A549 (cell line): ENCODE measurements around the gene DUSP23. TPM values are rescaled to one million over a fixed set of nuclear protein-coding genes. Genes with fewer than 3 reads are reported as not detected.

ENCODE experiments used
- ATAC-seq, 2 experiments: fragments of 200-7000 bp in 1 of 2; fragments of >200 bp in 1 of 2; cut with Nextera tagmentation in 1 of 2; cut with Tn5 transposase in 1 of 2; 3 replicates each; pipeline versions ENCODE4 v1.8.0 to v1.9.1; 2018 to 2020; ENCODE audit warnings: mild to moderate bottlenecking in 1 of 2, moderate library complexity in 1 of 2
- CTCF ChIA-PET: fragments of 300-600 bp; sonication (Branson Sonifier 250); formaldehyde crosslinking; extraction: SDS; loops from one replicate; lab custom pipeline; 2021; ENCODE audit warnings: antibody characterized with exemption, inconsistent platforms; lab: Yijun Ruan, JAX
- POLR2A ChIA-PET: fragments of 350-600 bp; formaldehyde crosslinking; extraction: SDS; loops from one replicate; lab custom pipeline; 2021; ENCODE audit warnings: antibody characterized with exemption, inconsistent platforms; lab: Yijun Ruan, JAX
- DNase-seq, 2 experiments: peaks; one replicate each; pipeline versions ENCODE4 v3.0.0 to v3.0.0-alpha.2; 2011 to 2016; ENCODE audit warnings: low read depth in 1 of 2, low spot score in 1 of 2
- FAIRE-seq: peaks from 2 replicates; lab custom pipeline; 2011; peaks lifted over from hg19 to GRCh38; lab: Jason Lieb, UNC
- H3K27ac ChIP-seq, 2 experiments: fragments of >200 bp; sonication (Bioruptor Twin); formaldehyde crosslinking; 3 replicates each; pipeline ENCODE4 v1.5.1; 2016 to 2017
- H3K4me1 ChIP-seq: fragments of >200 bp; sonication (Bioruptor Twin); formaldehyde crosslinking; 3 replicates; pipeline ENCODE4 v1.6.1; 2016
- H3K4me2 ChIP-seq: fragments of >200 bp; sonication (Bioruptor Twin); formaldehyde crosslinking; 3 replicates; pipeline ENCODE4 v1.6.1; 2016
- H3K4me3 ChIP-seq: fragments of >200 bp; sonication (Bioruptor Twin); formaldehyde crosslinking; 3 replicates; pipeline ENCODE4 v1.5.1; 2016
- H3K9me3 ChIP-seq: fragments of >200 bp; sonication (Bioruptor Twin); formaldehyde crosslinking; 3 replicates; pipeline ENCODE4 v1.6.1; 2016
- BCL3 ChIP-seq: fragments of >200 bp; sonication (Bioruptor Twin); formaldehyde crosslinking; IDR thresholded peaks from 3 replicates; pipeline ENCODE4 v1.6.1; 2016
- CHD4 ChIP-seq: fragments of 200-600 bp; sonication (generic); IDR thresholded peaks from 2 replicates; pipeline ENCODE4 v1.6.1; 2016; ENCODE audit warnings: antibody characterized with exemption, mild to moderate bottlenecking, borderline replicate concordance
- CTCF ChIP-seq: fragments of >200 bp; sonication (Bioruptor Twin); formaldehyde crosslinking; IDR thresholded peaks from 3 replicates; pipeline ENCODE4 v1.5.1; 2016
- EHMT2 ChIP-seq: fragments of 200-600 bp; sonication (generic); IDR thresholded peaks from 2 replicates; pipeline ENCODE4 v1.6.1; 2016; ENCODE audit warnings: antibody characterized with exemption, low read depth, mild to moderate bottlenecking, moderate library complexity
- FOXS1 ChIP-seq: fragments of 250-450 bp; sonication (Bioruptor Pico); IDR thresholded peaks from 2 replicates; pipeline ENCODE4 v1.5.0; 2020; ENCODE audit warnings: mild to moderate bottlenecking, moderate library complexity
- HES2 ChIP-seq: fragments of >200 bp; sonication (Bioruptor Twin); formaldehyde crosslinking; IDR thresholded peaks from 2 replicates; pipeline ENCODE4 v1.6.1; 2016
- HOXB13 ChIP-seq: fragments of 250-450 bp; sonication (Bioruptor Pico); IDR thresholded peaks from 2 replicates; pipeline ENCODE4 v1.5.0; 2020; ENCODE audit warnings: low read depth, mild to moderate bottlenecking, moderate library complexity
- HOXB5 ChIP-seq: fragments of 250-450 bp; sonication (Bioruptor Pico); IDR thresholded peaks from 2 replicates; pipeline ENCODE4 v1.5.0; 2020; ENCODE audit warnings: mild to moderate bottlenecking, moderate library complexity
- JUN ChIP-seq, 2 experiments: fragments of >200 bp; sonication (Bioruptor Twin); formaldehyde crosslinking; IDR thresholded peaks; 2 replicates in 1 of 2; 3 replicates in 1 of 2; pipeline ENCODE4 v1.6.1; 2016 to 2017
- KDM1A ChIP-seq: fragments of 200-600 bp; sonication (generic); IDR thresholded peaks from 2 replicates; pipeline ENCODE4 v1.6.1; 2016; ENCODE audit warnings: low read depth, mild to moderate bottlenecking
- MYC ChIP-seq: IDR thresholded peaks from 2 replicates; pipeline ENCODE4 v1.6.1; 2012; ENCODE audit warnings: mild to moderate bottlenecking, inconsistent platforms, low read length, improper control_type of control experiment, borderline replicate concordance
- NFE2L2 ChIP-seq: fragments of 150-350 bp; conservative IDR thresholded peaks from 2 replicates; pipeline ENCODE4 v1.6.1; 2014; ENCODE audit warnings: low read length
- RAD21 ChIP-seq, 2 experiments: fragments of >200 bp in 1 of 2; sonication (Bioruptor Twin) in 1 of 2; formaldehyde crosslinking in 1 of 2; IDR thresholded peaks in 1 of 2; conservative IDR thresholded peaks in 1 of 2; 2 replicates in 1 of 2; 3 replicates in 1 of 2; pipeline ENCODE4 v1.6.1; 2012 to 2018; ENCODE audit warnings: inconsistent platforms in 1 of 2
- RARB ChIP-seq: fragments of 250-450 bp; sonication (Bioruptor Pico); IDR thresholded peaks from 2 replicates; pipeline ENCODE4 v1.8.0; 2021; ENCODE audit warnings: mild to moderate bottlenecking, moderate library complexity
- RFX5 ChIP-seq: fragments of 450-650 bp; IDR thresholded peaks from 2 replicates; pipeline ENCODE4 v1.7.1; 2014; ENCODE audit warnings: antibody characterized with exemption, mild to moderate bottlenecking, moderate library complexity
- SMC3 ChIP-seq: fragments of >200 bp; sonication (Bioruptor Twin); formaldehyde crosslinking; IDR thresholded peaks from 3 replicates; pipeline ENCODE4 v1.6.1; 2018; ENCODE audit warnings: inconsistent platforms
- SREBF2 ChIP-seq: fragments of 450-650 bp; IDR thresholded peaks from 2 replicates; pipeline ENCODE4 v1.6.1; 2014; ENCODE audit warnings: mild to moderate bottlenecking, moderate library complexity
- ZC3H11A ChIP-seq: fragments of 450-650 bp; IDR thresholded peaks from 2 replicates; pipeline ENCODE4 v1.6.1; 2014; ENCODE audit warnings: antibody characterized with exemption, mild to moderate bottlenecking
- ZFP36 ChIP-seq: fragments of 450-650 bp; IDR thresholded peaks from 2 replicates; pipeline ENCODE4 v1.6.1; 2014; ENCODE audit warnings: borderline replicate concordance; ENCODE audit not compliant: partially characterized antibody
- ZNF302 ChIP-seq: fragments of 250-450 bp; sonication (Bioruptor Pico); IDR thresholded peaks from 2 replicates; pipeline ENCODE4 v1.9.0; 2021; ENCODE audit warnings: inconsistent platforms, mild to moderate bottlenecking, moderate library complexity
- ZSCAN20 ChIP-seq: fragments of 250-450 bp; sonication (Bioruptor Pico); IDR thresholded peaks from 2 replicates; pipeline ENCODE4 v1.8.0; 2022; ENCODE audit warnings: mild to moderate bottlenecking, moderate library complexity
- WGBS: methylation state at CpG from one replicate; pipeline ENCODE4 v1.1.6; 2017; ENCODE audit errors: missing lambda C conversion rate; 5-methylcytosine and 5-hydroxymethylcytosine counted together
- polyA plus RNA-seq, 4 experiments: library from polyadenylated mRNA; depleted of rRNA in 3 of 4; stranded (reverse); fragments of >200 nt; fragmentation: RNase III in 1 of 4; extraction: RNeasy Plus Mini Kit Qiagen cat#74134 plus additional on column Dnase treatment in 1 of 4; gene quantifications; 2 replicates in 3 of 4; 3 replicates in 1 of 4; pipeline ENCODE4 v1.2.3, GENCODE V29; 2011 to 2017

Gene DUSP23
- polyA plus RNA-seq, 2 of the 4 experiments (the other 2 are of a cell fraction), result 32.3 to 60.1 TPM

GRCh38 chr1:159779403-159779851 is 1.3 kb upstream of the DUSP23 start:
- peak overlapping the region in 1 of 2 experiments; percentile 11; a peak in 3 of 6 replicates for H3K27ac ChIP-seq
- no peak for DNase-seq
- FAIRE-seq, result no peak

GRCh38 chr1:159781992-159782391 is 1.2 kb downstream of the DUSP23 start:
- POLR2A ChIA-PET, result no interaction called here
- H3K4me1 ChIP-seq, result peaks cover 9% of the 10 kb centered on the region; the same call in 2 of the 3 replicates
- no peak for ATAC-seq
- TF ChIP-seq RAD21 (conservative IDR thresholded peaks at IDR 0.05 in 1 of 2, IDR thresholded peaks at IDR 0.05 in 1 of 2) (no peak), FOXS1 (no peak), SREBF2 (no peak), SMC3 (no peak), ZSCAN20 (no peak), ZNF302 (CRISPR knock-in tag) (no peak), ZC3H11A (no peak), NFE2L2 (no peak), ZFP36 (no peak), RARB (CRISPR knock-in tag) (no peak), EHMT2 (no peak), HOXB13 (CRISPR knock-in tag) (no peak), MYC (no peak)
- peak overlapping the region; percentile 87 for H3K4me2 ChIP-seq
- no peak for FAIRE-seq
- 88% methylated on average over 12 of the region's 12 CpGs for WGBS
- H3K9me3 ChIP-seq, result no peaks in the 10 kb centered on the region
- H3K4me3 ChIP-seq, result peak overlapping the region; percentile 64; the same call in 2 of the 3 replicates
- no peak for DNase-seq
- H3K27ac ChIP-seq, result peak overlapping the region in 1 of 2 experiments; percentile 89; a peak in 1 of 6 replicates
- CTCF ChIA-PET, result interaction anchor here (1.7 to 7.3 kb wide), 5 partner anchors 7 to 621 kb away, joined by 7 to 142 read pairs (median 8); no protein-coding TSS in a partner anchor

More at GRCh38 chr1:159779403-159779851, 1.3 kb upstream of the DUSP23 start:
- ChIA-PET POLR2A (no interaction called here), CTCF (interaction anchor here (1.1 to 7.7 kb wide), 4 partner anchors 19 to 619 kb away, joined by 4 to 82 read pairs (median 6); no protein-coding TSS in a partner anchor)
- peaks cover 9% of the 10 kb centered on the region; the same call in 2 of the 3 replicates for H3K4me1 ChIP-seq
- no peak overlapping the region for H3K4me3 ChIP-seq
- no peak for ATAC-seq
- no peak overlapping the region for H3K4me2 ChIP-seq
- 0 out of 3 replicates have a peak, but pooled peaks cover 3% of the 10 kb centered on the region for H3K9me3 ChIP-seq
- no peak for TF ChIP-seq NFE2L2
- TF ChIP-seq BCL3, result no peak
- no peak for TF ChIP-seq CHD4
- no peak for TF ChIP-seq ZC3H11A
- no peak for TF ChIP-seq HOXB5 (CRISPR knock-in tag)
- 88% methylated on average over 2 of the region's 2 CpGs for WGBS

GRCh38 chr1:159783724-159784123 is 3.0 kb downstream of the DUSP23 start:
- Histone ChIP-seq H3K4me2 (no peak overlapping the region), H3K4me1 (peaks cover 9% of the 10 kb centered on the region; the same call in 2 of the 3 replicates), H3K4me3 (no peak overlapping the region), H3K27ac (no peak overlapping the region), H3K9me3 (no peaks in the 10 kb centered on the region)
- ATAC-seq (no peak), DNase-seq (no peak), FAIRE-seq (no peak)
- POLR2A ChIA-PET, result no interaction called here
- CTCF ChIA-PET, result interaction anchor here (1.2 to 7.3 kb wide), 2 partner anchors 20 to 107 kb away, joined by 3 to 142 read pairs; no protein-coding TSS in a partner anchor
- WGBS, result 94% methylated on average over 1 of the region's 1 CpG
- TF ChIP-seq KDM1A (no peak), RFX5 (no peak), HES2 (no peak), CTCF (no peak), ZC3H11A (no peak), JUN (IDR thresholded peaks at IDR 0.05) (no peak)
